Fibroblast of the conjunctiva (primary cell): ENCODE data around the gene SMAP1.

Experiments used
- DNase-seq: peaks from one replicate; pipeline ENCODE4 v3.0.0-alpha.2; 2010; ENCODE audit warnings: low read depth

SMAP1 gene

GRCh38 chr6:70843328-70843918 is 175.7 kb downstream of the SMAP1 start:
- no peak for DNase-seq

GRCh38 chr6:70844301-70844700 is 176.6 kb downstream of the SMAP1 start:
- no peak for DNase-seq

- no peak for DNase-seq
Observed at GRCh38 chr6:70846207-70846835, 178.6 kb downstream of the SMAP1 start.

GRCh38 chr6:70847106-70848084 is 179.7 kb downstream of the SMAP1 start:
- no peak for DNase-seq

- DNase-seq: no peak
Observed at GRCh38 chr6:70849348-70850069, 181.8 kb downstream of the SMAP1 start.

- DNase-seq: no peak
Observed at GRCh38 chr6:70852667-70853246, 185.1 kb downstream of the SMAP1 start.

- no peak for DNase-seq
Observed at GRCh38 chr6:70857387-70858077, 189.8 kb downstream of the SMAP1 start.

- no peak for DNase-seq
Observed at GRCh38 chr6:70860045-70860444, 192.4 kb downstream of the SMAP1 start.

- DNase-seq: no peak
Observed at GRCh38 chr6:70860920-70861319, 193.2 kb downstream of the SMAP1 start.

GRCh38 chr6:70863343-70863742 is 195.7 kb downstream of the SMAP1 start:
- no peak for DNase-seq

- no peak for DNase-seq
Observed at GRCh38 chr6:70864401-70864800, 196.7 kb downstream of the SMAP1 start.

- no peak for DNase-seq
Observed at GRCh38 chr6:70872469-70872868, 204.8 kb downstream of the SMAP1 start.

GRCh38 chr6:70874181-70874913 is 206.7 kb downstream of the SMAP1 start:
- DNase-seq: no peak

- DNase-seq: no peak
Observed at GRCh38 chr6:70879496-70879895, 211.8 kb downstream of the SMAP1 start.

- DNase-seq: peak; percentile 21
Observed at GRCh38 chr6:70884074-70884983, 216.6 kb downstream of the SMAP1 start.

- DNase-seq: no peak
Observed at GRCh38 chr6:70886071-70886470, 218.4 kb downstream of the SMAP1 start.

GRCh38 chr6:70886661-70887060 is 219.0 kb downstream of the SMAP1 start:
- DNase-seq: no peak

GRCh38 chr6:70889270-70889669 is 221.6 kb downstream of the SMAP1 start:
- DNase-seq: no peak

GRCh38 chr6:70894001-70894400 is 226.3 kb downstream of the SMAP1 start:
- DNase-seq: no peak
